Measurements from ENCODE around the gene GATA3.

The GATA3 gene

DNA sequence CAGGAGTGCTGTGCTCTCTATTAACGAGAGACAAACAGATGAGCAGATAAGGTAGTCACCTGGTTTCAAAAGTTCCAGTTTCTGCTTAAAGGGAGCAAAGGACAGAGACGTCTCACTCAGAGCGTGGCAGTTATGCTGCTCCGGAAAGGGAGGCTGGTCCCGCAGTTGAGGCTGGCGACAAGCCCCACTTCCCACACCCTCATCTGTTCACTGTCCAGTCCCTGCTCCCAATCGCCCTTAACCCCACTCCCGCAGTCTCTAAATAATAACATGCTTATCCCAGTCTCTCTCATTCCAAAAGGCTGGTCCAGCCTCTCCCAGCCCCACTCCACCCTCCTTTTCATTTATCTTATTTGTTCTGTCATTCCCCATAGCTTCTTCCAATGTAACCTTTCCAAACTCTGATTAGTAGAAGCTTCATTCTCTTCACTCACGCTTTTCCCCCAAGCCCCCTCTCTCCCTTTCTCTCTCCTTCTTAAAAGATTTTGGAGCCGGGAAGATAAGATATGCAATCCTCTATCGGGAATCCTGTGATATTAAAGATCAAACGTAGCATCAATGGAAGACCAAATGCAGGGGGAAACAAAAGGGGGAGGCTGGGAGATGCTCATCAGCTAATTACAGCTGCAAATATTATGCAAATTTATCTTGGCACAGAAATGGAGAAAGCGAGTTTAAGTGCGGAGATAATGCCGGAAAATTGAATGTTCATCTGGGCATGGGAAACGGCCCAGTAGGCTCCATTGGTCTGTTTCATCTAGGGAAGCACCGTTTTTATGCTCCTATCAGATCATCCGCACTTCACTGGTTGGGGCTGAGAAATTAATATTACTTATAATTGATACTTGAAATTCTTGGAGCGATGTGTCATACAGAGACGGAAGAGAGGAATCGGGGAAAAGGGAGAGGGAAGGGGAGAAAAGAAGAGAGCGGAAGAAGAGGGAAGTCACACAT, 16.3 kb upstream of the GATA3 start:
- no peak for DNase-seq (ENCODE audit: low read depth)

DNA sequence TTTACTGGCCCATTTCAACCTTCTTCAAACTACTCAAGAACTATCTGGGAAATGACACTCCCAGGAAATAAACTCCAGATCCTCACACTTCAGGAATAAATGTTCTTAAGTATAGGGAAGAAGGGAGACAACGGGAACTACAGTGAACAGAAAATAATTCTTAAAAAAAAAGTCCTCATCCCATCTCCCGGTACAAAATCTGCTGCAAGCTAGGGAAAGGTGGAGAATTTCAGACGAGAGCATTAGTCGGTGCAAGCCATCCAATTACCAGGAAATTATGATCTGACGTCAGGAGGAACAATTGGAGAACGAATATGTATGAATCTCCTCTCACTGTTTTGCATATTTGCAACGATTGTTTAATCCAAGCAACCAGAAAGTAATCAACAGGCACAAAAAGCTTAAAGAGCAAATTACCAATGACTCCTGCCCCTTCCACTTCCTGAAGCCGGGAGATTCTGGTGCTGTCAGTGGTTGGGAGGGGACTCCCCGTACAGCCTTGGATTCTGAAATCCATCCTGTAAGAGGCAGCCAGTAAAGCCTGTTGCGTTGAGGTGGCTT, 15.1 kb upstream of the GATA3 start:
- no peak for DNase-seq (ENCODE audit: low read depth)

DNA sequence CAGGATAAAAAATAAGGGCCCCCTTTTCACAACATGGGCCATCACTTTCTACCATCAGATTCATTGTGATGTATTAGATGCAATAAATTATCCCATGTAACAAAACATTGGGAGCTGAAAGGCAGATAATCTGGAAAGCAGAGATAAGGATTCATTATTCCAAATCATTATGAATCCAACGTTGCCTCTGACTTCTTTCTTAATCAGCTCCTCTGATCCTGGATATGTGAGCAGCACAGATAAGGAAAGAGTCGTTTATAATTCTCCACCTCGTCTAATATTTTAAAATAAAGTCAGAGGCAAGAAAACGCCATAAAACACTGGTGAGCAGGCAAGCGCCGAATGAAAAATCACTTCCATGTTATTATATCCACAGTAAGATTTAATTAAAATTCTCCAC, 13.8 kb upstream of the GATA3 start:
- no peak for DNase-seq (ENCODE audit: low read depth)

DNA sequence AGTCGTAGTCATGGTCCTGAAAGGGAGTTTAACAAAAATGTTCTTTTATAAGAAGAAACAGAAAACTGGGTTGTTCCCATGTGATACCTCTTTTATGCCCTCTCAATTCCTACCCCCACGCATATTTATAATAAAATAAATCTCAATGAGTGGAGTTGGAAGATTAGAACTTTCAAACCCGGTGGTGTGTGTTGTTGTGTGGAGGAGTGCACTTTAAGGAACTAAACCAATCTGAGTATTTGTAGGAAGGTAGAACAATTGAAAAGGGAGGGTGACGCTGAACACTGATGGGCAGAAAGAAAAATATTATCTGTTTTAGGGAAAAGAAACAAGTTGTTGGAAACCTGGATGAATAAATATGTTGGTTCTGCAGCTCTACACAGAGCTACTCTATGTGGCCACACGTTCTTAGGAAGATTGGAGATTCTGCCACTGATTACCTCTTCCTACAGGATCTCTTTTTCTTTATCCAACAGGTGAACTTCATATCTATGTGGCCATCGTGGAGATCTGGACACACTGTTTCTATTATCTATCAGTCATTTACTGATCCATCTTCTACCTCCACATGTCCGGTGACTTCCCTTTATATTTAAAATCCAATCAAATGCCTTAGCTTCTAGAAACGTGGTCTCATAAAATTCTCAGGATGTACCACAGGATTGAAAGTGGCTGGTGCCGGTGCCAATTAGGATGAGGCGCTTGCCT, 13.1 kb upstream of the GATA3 start:
- no peak for DNase-seq (ENCODE audit: low read depth)

DNA sequence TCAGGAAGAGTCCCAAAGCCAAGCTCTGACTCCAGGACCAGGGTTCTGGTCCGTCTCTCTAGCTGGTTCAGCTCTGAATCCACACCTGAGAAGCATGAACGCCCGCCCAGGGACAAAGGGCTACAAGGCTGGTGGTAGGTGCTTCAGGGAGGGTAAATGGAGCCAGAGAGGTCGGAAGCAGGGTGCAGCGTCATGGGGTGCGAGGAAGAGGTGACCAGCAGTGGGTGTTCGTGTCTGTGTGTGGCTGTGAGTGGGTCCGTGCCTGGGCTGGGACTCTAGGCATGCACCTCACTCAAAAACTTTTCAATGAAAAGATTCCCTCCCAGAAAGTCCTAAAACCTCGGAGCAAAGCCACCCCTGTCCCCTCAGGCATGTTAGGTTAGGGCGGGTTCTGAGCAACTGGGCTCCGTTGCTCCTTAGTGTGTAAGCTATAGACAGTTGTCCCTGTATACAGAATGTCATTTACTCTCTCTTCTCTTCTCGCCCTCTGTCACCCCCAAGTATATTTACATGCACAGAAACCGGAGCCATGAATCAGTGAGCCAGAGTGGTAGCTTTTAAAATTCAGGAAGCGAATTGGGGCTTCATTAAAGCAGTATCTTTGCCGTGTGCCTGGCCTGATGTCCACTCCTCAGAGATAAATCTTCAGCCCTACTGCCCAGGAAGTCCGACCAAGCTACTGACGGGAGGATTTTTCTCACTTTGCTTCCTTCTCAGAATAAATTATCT, 12.3 kb upstream of the GATA3 start:
- DNase-seq (ENCODE audit: low read depth): no peak

DNA sequence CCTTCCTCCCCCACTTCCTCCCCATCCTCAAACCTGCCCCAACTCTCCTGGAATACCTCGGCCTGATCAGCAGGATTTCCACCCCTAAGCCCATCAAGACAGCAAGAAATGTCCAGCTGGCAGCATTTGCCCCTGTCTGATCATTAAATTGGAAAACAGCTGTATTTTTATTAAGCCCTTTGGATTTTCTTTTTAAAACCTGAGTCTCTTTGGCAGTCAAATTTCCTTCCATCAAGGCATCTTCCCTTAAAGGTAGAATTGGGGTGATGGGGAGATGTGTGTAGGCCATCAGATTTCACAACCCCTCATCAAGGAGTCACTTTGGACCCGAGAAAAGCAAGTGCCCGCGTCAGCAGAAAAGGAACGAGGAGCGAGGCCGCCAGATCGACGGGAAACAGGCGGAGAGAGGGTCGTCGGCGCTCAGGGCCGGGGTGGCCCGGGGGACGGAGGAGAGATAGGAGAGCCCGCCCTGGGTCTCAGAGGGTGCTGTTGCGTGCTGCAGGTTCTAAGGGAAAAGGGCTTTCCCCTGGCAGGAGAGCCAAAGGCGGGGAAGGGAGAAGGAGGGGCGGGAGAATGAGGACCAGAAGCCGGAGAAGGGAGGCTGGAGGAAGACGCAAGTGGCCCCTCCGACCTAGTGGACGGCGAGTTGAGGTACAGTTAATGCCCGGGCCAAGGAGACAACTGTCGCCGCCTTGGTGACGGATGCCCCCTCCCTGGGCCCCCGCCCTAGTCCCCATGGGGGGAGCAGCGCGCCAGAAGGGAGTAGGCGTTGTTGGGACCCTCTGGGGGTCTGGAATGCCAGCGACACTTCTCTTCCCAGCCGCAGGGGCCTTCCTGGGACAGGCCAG, 11.5 kb upstream of the GATA3 start:
- DNase-seq (ENCODE audit: low read depth): no peak

DNA sequence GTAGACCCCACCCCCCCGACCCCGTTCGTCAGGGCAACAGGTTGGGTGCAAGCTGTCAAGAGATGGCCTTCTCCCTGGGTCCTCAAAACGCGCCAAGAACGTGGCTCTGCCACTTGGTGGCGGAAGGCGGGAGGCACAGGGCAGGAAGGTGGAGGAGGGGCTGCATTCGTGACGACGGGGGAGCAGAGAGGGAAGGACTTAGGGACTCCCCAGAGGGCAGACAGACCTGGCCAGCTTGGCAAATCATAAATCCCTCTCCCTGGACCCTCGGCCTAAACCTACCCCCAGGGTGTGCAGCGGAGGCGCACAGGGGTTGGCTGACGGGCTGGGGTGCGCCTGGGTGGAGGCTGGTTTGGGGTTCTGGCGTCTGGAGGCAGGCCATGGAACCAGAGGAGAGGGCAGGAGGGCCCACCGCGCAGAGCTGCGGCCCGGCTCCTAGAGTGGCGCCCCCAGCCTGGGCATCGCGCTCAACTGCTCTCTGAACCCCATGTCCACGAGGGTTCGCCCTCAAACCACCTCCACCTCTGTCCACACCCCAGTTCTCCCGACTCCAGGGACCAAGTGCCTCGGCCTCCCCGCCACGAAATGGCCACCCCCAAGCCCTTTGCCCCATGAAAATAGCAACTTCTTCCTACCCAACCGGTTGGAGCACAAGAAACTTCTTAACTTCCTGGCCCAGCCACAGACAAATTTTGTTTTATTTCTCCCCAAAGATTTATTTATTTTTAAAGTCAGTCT, 10.8 kb upstream of the GATA3 start:
- DNase-seq (ENCODE audit: low read depth): no peak

DNA sequence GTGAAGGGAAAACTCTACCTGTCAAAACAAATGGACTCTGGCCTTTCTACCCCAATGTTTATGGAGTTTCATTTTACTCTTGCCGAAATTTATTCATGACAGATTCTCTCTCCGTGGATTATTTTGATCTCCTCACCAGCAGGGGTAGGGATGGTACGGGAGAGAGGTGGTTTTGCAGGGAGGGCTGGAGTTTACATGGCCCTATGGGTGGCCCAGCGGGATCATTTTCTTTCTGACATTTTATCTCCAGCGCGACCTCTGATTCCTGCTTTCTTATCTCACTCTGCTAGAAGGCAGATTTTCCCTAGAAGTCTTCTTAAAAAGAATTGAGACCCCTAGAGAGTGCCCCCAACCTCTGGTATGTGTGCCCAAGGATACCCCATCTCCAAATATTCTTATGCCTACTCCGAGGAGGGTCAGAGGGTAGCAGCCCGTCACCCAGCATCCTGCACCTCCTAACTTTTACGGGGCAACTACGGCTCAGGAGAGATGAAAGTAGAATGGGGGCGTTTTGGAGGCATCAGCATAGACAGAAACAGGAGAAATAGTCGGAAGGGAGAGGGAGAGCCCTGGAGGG, 10.1 kb upstream of the GATA3 start:
- no peak for DNase-seq (ENCODE audit: low read depth)

DNA sequence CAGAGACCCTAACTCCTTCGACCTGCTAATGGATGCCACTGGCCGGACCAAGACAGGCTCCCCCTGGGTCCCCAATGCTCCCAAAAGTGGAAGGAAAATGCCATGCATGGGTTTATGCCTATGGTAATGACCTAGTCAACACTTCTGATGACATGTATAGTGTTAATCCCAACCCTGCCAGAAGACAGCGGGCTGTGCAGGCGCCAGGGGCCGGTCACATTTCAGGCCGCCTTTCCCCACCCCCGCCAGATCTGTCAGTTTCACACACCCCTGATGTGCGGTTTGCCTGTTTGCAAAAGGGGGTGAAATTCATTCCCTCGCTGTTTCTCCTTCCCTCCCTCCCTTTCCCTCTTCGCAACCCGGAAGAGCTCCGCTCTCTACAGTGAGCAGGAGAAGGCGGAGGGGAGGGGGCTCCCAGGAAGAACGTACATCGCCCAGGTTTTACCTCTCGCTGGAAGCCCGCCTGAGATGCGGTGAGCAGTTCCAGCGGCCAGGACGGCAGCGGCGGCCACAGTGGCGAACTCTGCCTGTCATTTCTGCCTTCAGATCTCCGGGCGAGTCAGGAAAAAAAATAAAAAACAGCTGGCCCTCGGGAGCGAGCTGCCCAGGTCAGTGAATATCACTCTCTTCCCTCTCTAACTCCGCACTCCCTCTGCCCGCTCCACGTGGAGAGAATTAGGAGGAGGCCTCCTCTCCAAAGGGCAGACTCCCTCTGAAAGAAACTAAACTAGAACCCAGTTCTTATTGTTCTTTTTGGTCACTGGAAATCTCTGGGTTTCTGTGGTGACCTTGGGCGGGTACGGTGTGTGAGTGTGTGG, 9.4 kb upstream of the GATA3 start:
- DNase-seq (ENCODE audit: low read depth): no peak

DNA sequence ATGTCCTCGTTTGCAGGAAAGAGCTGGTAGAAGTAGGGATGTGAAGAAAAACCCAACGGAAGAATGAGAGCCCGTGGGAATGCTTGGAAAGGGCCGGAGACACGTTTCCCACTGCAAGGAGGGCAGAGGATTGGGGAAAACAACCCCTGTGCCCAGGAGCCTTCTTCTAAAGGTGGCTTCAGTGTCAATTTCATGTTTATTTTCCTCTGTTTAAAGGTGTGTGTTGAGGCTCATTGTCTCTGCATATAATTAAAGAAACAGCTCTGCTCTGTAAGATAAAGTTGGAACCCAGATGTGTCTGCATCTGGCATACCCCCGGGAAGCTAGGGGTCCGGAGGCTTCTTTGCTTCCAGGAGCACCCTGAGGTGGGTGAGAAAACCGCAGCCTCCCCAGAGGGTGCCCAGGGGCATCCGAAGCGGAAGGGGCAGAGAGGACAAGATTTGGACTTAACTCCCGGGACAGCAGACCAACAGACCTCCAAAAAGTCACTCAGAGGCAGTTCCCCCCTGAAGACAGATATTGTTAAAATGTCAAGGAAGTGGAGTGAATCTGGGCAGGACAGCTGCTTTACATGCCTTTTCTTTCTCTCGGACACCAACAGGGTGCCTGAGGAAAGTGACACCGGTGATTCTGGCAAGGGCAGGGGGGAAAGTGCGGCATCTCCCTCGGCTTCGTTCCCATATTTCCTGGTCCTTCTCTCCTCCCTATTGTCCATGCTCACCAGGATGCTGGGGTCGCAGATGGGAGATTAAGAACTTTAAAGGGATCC, 8.6 kb upstream of the GATA3 start:
- no peak for DNase-seq (ENCODE audit: low read depth)

DNA sequence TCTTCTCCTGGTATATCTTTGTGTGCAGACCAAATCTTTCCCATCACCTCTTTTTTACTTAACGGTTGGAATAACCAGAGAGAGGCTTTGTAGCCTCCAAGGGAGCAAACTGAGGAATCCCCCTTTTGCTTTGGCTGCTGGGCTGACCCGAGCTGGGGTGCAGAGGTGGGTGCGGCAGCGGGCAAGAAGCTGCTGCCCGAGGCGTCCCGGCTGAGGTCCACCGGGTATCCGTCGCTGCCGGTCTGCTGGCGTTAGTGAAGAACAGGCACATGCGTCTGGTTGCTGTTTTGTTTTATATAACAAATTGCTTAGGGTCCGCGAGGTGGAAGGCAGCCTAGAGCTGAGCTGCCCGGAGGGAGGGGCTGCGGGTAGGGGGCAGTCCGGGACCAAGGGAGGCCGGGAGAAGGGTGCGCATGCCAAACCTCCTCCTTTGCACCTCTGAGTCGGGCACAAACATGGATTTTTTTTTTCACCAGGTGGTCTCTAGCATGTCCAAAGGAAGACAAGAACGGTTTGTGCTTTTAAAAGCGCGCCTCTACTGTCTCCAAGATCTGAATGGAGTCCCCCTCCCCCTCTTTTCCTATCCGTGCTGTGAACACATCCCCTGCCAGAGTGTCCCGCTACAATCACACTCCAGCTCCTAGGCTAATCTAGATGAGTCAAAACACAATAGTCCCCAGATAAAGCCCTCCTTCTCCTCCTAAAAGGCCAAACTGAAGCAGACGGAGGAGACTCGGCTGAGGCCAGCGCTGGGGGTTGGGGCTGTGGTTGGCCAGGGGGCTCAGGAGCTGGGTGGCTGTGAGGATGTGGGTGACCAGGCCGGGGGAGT, 6.8 kb upstream of the GATA3 start:
- no peak for DNase-seq (ENCODE audit: low read depth)

DNA sequence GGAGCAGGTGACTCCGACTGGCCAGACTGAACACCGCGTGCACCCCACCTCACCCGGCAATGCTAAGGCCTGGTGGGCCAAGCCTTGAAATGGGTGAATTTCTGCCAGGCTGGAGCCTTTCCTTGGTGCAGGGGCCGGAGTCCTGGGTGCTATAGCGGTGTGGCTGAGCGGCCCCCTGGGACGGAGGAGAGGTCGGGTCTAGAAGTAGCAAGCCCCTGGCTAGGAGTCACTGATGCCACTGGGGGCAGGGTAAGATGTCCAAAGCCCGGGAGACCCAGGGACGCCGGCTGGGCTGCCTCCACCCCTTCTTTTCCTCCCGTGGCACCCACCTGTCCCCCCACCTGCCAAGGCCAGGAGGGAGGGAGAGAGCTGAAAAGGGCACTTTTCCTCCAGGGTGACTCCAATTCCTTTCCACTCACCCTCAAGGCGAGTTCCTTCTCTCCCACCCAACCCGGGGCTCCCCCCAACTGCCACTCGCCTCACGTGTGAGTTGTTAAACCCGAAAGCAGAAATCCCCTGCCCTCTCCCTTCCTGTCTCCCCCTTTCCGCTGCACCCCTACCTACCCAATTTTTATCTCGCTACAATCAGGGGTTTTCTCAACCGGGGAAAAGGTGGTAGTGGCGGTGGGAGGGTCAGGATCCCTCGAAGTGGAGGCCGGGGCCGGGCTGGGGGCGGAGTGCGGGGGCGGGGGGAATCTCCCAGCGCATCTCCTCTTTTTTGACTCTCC, 6.0 kb upstream of the GATA3 start:
- no peak for DNase-seq (ENCODE audit: low read depth)

DNA sequence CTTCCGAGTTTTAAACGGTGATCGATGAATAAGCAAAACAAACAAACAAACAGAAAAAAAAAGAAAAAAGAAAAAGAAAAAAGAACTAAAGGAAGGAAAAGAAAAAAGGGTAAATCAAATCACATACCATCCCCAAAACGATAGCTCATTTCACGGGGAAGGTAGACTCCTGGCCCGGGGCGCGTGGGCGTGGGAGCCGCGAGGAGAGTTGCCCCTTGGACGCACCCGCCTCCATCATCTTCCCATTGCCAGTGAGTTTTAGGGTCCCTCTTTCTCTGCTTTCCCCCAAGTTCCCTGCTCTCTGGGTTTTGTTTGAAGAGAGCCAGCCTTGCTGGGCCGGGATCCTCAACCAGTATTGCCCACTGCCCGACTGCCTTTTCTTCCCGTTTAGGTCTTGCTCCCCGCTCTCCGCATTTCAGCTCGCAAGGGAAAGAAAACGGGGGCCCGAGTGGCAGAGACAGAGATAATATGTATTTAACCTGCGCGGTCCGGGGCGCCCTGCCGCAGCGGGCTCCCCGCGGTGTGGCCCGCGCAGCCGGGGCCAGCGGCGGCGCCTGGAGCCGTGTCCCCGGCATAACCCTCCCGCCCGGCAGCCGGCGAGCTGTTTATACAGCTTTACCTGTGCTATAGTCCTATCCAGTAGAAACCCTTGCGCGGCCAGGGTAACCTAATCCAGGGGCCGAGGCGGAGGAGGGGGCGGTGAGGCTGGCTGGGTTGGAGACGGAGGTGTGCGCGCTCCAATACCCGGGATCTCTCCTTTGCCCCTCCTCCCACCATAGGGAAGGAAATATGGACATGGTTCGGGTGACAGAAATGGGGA, 5.2 kb upstream of the GATA3 start:
- DNase-seq (ENCODE audit: low read depth): no peak

DNA sequence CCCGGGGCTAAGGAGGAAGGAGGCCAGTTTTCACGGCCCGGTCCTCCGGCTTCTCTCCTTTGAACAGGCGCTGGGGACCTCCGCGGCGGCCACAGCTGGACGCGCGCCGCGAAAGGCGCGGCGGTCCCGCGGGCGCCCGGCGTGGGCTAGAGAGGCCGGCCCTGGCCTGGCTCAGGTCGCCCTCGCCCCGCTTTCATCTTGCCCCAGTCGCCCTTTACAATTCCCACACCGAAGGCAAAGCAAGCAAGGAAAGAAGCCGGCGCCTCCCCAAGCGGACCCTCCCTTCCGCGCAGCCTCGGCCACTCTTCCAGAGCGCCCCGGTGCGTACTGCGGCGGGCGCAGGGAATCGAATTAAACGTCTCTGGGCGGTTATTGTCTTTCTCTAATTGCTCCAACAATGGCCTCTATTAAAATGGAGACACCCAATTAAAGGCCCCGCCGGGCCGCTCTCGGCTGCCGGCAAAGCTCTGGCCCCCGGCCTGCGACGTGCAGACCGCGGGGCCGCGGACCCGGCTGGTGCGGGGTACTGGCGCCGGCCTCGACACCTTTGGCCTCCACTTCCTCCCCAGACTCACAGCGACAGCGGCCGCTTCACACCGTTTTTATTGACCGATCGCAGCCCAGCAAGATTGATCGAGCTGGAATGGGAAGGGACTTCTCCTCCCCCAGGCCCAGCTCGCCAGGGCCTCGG, 4.5 kb upstream of the GATA3 start:
- DNase-seq (ENCODE audit: low read depth): no peak

DNA sequence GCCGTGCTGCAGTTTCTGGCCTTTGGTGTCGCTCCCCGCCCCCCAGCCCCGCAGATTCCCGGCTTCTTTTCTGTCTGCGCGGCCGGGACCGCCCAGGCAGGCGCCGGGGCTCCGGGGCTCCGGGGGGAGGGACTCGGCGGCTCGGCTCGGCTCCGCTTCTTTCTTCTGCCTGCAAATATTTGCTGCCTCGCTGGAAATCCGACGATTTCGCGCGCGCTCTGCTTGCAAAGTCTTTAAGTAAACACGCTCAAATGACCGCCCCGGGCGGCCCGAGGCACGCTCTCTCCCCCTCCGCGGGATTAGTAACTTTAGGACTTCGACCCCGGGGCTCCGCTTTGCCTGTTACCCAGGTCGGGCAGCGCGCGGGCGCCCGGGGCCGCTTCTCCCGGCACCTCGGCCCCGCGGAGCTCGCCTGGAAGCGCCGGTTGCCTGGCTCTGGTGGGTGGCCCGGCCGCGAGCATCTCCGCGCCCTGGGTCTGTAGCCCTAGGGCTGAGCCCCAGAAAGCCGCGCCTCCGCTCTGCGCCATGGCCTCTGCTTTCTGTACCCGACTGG, 3.9 kb upstream of the GATA3 start:
- DNase-seq (ENCODE audit: low read depth): no peak
